Effector memory CD4-positive, alpha-beta T cell (primary cell): ENCODE measurements around the gene RGS5.

ENCODE experiments used
- DNase-seq, 3 donors: peaks; one replicate each; pipeline ENCODE4 v3.0.0-alpha.2; 2020
- H3K27ac ChIP-seq: 2 replicates; pipeline ENCODE4 v1.7.0; 2013; ENCODE audit warnings: mild to moderate bottlenecking, low read length, moderate library complexity; ENCODE audit not compliant: insufficient read depth, poor library complexity, severe bottlenecking
- H3K27me3 ChIP-seq: replicated peaks from 2 replicates; pipeline ENCODE4 v1.7.0; 2013; ENCODE audit warnings: mild to moderate bottlenecking, low read length; ENCODE audit not compliant: insufficient read depth, control insufficient read depth, poor library complexity, severe bottlenecking
- H3K36me3 ChIP-seq: 2 replicates; pipeline ENCODE4 v1.7.0; 2013; ENCODE audit warnings: mild to moderate bottlenecking, low read length, moderate library complexity; ENCODE audit not compliant: control insufficient read depth, insufficient read depth
- H3K4me1 ChIP-seq: 2 replicates; pipeline ENCODE4 v1.7.0; 2013; ENCODE audit warnings: low read length, mild to moderate bottlenecking; ENCODE audit not compliant: control insufficient read depth, insufficient read depth, poor library complexity, severe bottlenecking
- H3K4me3 ChIP-seq: 2 replicates; pipeline ENCODE4 v1.7.0; 2013; ENCODE audit warnings: low read length, low read depth, mild to moderate bottlenecking; ENCODE audit not compliant: insufficient read depth, poor library complexity, severe bottlenecking
- H3K9me3 ChIP-seq: 2 replicates; pipeline ENCODE4 v1.7.0; 2013; ENCODE audit warnings: mild to moderate bottlenecking, low read length, moderate library complexity; ENCODE audit not compliant: control insufficient read depth

Gene RGS5

GRCh38 chr1:163170975-163171676 lies 31.6 kb downstream of the RGS5 start:
- Histone ChIP-seq H3K36me3 (no peaks in the 10 kb centered on the region), H3K9me3 (no peaks in the 10 kb centered on the region), H3K27me3 (no peaks in the 10 kb centered on the region), H3K4me3 (no peak overlapping the region), H3K27ac (no peak overlapping the region), H3K4me1 (no peaks in the 10 kb centered on the region)
- no peak for DNase-seq

- no peak overlapping the region for H3K4me3 ChIP-seq
- H3K27me3 ChIP-seq, result no peaks in the 10 kb centered on the region
- no peak for DNase-seq
- no peak overlapping the region for H3K27ac ChIP-seq
- no peaks in the 10 kb centered on the region for H3K4me1 ChIP-seq
- no peaks in the 10 kb centered on the region for H3K9me3 ChIP-seq
- H3K36me3 ChIP-seq, result no peaks in the 10 kb centered on the region
Measured at GRCh38 chr1:163170331-163170730, 32.4 kb downstream of the RGS5 start.

GRCh38 chr1:163169553-163169952 lies 33.2 kb downstream of the RGS5 start:
- no peak overlapping the region for H3K4me3 ChIP-seq
- H3K27me3 ChIP-seq, result no peaks in the 10 kb centered on the region
- H3K9me3 ChIP-seq, result no peaks in the 10 kb centered on the region
- H3K36me3 ChIP-seq, result no peaks in the 10 kb centered on the region
- no peaks in the 10 kb centered on the region for H3K4me1 ChIP-seq
- H3K27ac ChIP-seq, result no peak overlapping the region
- DNase-seq, result no peak

- H3K27ac ChIP-seq, result no peak overlapping the region
- H3K4me3 ChIP-seq, result no peak overlapping the region
- H3K27me3 ChIP-seq, result no peaks in the 10 kb centered on the region
- no peaks in the 10 kb centered on the region for H3K4me1 ChIP-seq
- no peaks in the 10 kb centered on the region for H3K9me3 ChIP-seq
- DNase-seq, result no peak
- no peaks in the 10 kb centered on the region for H3K36me3 ChIP-seq
Measured at GRCh38 chr1:163168053-163168452, 34.7 kb downstream of the RGS5 start.

GRCh38 chr1:163166886-163167555 lies 35.7 kb downstream of the RGS5 start:
- no peaks in the 10 kb centered on the region for H3K9me3 ChIP-seq
- no peak overlapping the region for H3K27ac ChIP-seq
- H3K27me3 ChIP-seq, result no peaks in the 10 kb centered on the region
- no peak overlapping the region for H3K4me3 ChIP-seq
- no peak for DNase-seq
- no peaks in the 10 kb centered on the region for H3K4me1 ChIP-seq
- H3K36me3 ChIP-seq, result no peaks in the 10 kb centered on the region

GRCh38 chr1:163165119-163165518 lies 37.6 kb downstream of the RGS5 start:
- Histone ChIP-seq H3K36me3 (no peaks in the 10 kb centered on the region), H3K9me3 (no peaks in the 10 kb centered on the region), H3K4me1 (no peaks in the 10 kb centered on the region), H3K4me3 (no peak overlapping the region), H3K27me3 (no peaks in the 10 kb centered on the region), H3K27ac (no peak overlapping the region)
- no peak for DNase-seq

GRCh38 chr1:163163881-163164582 lies 38.7 kb downstream of the RGS5 start:
- no peak for DNase-seq
- no peaks in the 10 kb centered on the region for H3K9me3 ChIP-seq
- no peaks in the 10 kb centered on the region for H3K27me3 ChIP-seq
- H3K36me3 ChIP-seq, result no peaks in the 10 kb centered on the region
- no peak overlapping the region for H3K4me3 ChIP-seq
- no peaks in the 10 kb centered on the region for H3K4me1 ChIP-seq
- no peak overlapping the region for H3K27ac ChIP-seq

- DNase-seq, result no peak
- Histone ChIP-seq H3K27ac (no peak overlapping the region), H3K4me1 (no peaks in the 10 kb centered on the region), H3K36me3 (no peaks in the 10 kb centered on the region), H3K4me3 (no peak overlapping the region), H3K27me3 (no peaks in the 10 kb centered on the region), H3K9me3 (no peaks in the 10 kb centered on the region)
Measured at GRCh38 chr1:163163163-163163562, 39.6 kb downstream of the RGS5 start.

GRCh38 chr1:163162381-163162914 lies 40.3 kb downstream of the RGS5 start:
- H3K27ac ChIP-seq, result no peak overlapping the region
- no peaks in the 10 kb centered on the region for H3K27me3 ChIP-seq
- DNase-seq, result no peak

GRCh38 chr1:163161841-163162240 lies 40.9 kb downstream of the RGS5 start:
- no peaks in the 10 kb centered on the region for H3K27me3 ChIP-seq
- no peak for DNase-seq

More at GRCh38 chr1:163162381-163162914, 40.3 kb downstream of the RGS5 start:
- no peaks in the 10 kb centered on the region for H3K36me3 ChIP-seq
- H3K4me1 ChIP-seq, result no peaks in the 10 kb centered on the region
- no peaks in the 10 kb centered on the region for H3K9me3 ChIP-seq
- no peak overlapping the region for H3K4me3 ChIP-seq

More at GRCh38 chr1:163161841-163162240, 40.9 kb downstream of the RGS5 start:
- Histone ChIP-seq H3K9me3 (no peaks in the 10 kb centered on the region), H3K4me3 (no peak overlapping the region), H3K27ac (no peak overlapping the region), H3K36me3 (no peaks in the 10 kb centered on the region), H3K4me1 (no peaks in the 10 kb centered on the region)
